Neural progenitor cell (in vitro differentiated cells): ENCODE measurements around the gene CES3.

Experiments
- EZH2 ChIP-seq: fragments of 200-600 bp; sonication (generic); IDR thresholded peaks from 2 replicates; pipeline ENCODE4 v1.6.1; 2017; ENCODE audit warnings: antibody characterized with exemption, mild to moderate bottlenecking, moderate library complexity
- EZH2phosphoT487 ChIP-seq: fragments of 200-600 bp; sonication (generic); IDR thresholded peaks from 2 replicates; pipeline ENCODE4 v1.6.1; 2017; ENCODE audit warnings: antibody characterized with exemption
- TF ChIP-seq, protein P1 (sequence below): fragments of 200-600 bp; sonication (generic); IDR thresholded peaks from 2 replicates; pipeline ENCODE4 v1.5.1; 2017; ENCODE audit warnings: antibody characterized with exemption, mild to moderate bottlenecking

DNA sequence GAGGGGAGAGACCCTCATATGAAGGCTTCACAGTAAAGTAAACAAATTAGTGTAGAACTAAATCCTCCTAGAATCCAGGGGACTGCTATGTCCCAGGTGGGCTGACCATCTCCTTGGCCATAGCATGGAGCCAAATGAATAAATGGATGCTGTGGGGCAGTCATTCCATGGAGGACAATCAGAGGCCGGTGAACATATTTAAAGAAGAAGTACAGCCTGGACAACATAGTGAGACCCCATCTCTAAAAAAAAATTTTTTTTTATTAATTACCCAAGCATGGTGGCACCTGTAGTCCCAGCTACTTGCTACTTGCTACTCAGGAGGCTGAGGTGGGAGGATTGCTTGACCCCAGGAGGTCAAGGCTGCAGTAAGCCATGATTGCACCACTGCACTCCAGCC, 62.6 kb downstream of the CES3 start:
- TF ChIP-seq, protein P1, sequence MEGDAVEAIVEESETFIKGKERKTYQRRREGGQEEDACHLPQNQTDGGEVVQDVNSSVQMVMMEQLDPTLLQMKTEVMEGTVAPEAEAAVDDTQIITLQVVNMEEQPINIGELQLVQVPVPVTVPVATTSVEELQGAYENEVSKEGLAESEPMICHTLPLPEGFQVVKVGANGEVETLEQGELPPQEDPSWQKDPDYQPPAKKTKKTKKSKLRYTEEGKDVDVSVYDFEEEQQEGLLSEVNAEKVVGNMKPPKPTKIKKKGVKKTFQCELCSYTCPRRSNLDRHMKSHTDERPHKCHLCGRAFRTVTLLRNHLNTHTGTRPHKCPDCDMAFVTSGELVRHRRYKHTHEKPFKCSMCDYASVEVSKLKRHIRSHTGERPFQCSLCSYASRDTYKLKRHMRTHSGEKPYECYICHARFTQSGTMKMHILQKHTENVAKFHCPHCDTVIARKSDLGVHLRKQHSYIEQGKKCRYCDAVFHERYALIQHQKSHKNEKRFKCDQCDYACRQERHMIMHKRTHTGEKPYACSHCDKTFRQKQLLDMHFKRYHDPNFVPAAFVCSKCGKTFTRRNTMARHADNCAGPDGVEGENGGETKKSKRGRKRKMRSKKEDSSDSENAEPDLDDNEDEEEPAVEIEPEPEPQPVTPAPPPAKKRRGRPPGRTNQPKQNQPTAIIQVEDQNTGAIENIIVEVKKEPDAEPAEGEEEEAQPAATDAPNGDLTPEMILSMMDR, result no peak
- no peak for TF ChIP-seq EZH2
- TF ChIP-seq EZH2phosphoT487, result no peak
